Suprapubic skin (tissue), 4 donors: ENCODE data around the gene PPP1CC. TPM values are rescaled to one million over a fixed set of nuclear protein-coding genes. Genes with fewer than 3 reads are reported as not detected.

Source experiments
- DNase-seq, 2 donors: peaks; one replicate each; pipeline ENCODE4 v3.0.0-alpha.2; 2019; ENCODE audit warnings: low spot score in 2 of 2
- H3K27ac ChIP-seq: fragments of 200-600 bp; sonication (generic); one replicate; pipeline ENCODE4 v1.5.1; 2019
- H3K27me3 ChIP-seq: fragments of 200-600 bp; sonication (generic); one replicate; pipeline ENCODE4 v1.5.1; 2019
- H3K36me3 ChIP-seq: fragments of 200-600 bp; sonication (generic); one replicate; pipeline ENCODE4 v1.5.1; 2019
- H3K4me1 ChIP-seq: fragments of 200-600 bp; sonication (generic); one replicate; pipeline ENCODE4 v1.5.1; 2019
- H3K4me3 ChIP-seq: fragments of 200-600 bp; sonication (generic); one replicate; pipeline ENCODE4 v1.5.1; 2019; ENCODE audit warnings: mild to moderate bottlenecking
- H3K9me3 ChIP-seq: fragments of 200-600 bp; sonication (generic); one replicate; pipeline ENCODE4 v1.5.1; 2019
- EP300 ChIP-seq: sonication (generic); formaldehyde crosslinking; IDR thresholded peaks from one replicate; pipeline ENCODE4 v1.6.1; 2017; ENCODE audit warnings: antibody characterized with exemption
- POLR2A ChIP-seq, 2 donors: fragments of 450-650 bp; IDR thresholded peaks; one replicate each; pipeline ENCODE4 v1.6.1; 2017; ENCODE audit warnings: antibody characterized with exemption in 2 of 2, mild to moderate bottlenecking in 2 of 2, moderate library complexity in 2 of 2
- POLR2AphosphoS5 ChIP-seq, 3 donors: sonication (generic); formaldehyde crosslinking; IDR thresholded peaks; one replicate each; pipeline ENCODE4 v1.6.1; 2017; ENCODE audit warnings: antibody characterized with exemption in 3 of 3
- WGBS: methylation state at CpG from one replicate; pipeline ENCODE4 v1.1.5; 2018; 5-methylcytosine and 5-hydroxymethylcytosine counted together
- total RNA-seq, 4 donors: library from RNA; depleted of rRNA; stranded (reverse); fragments of >200 nt; gene quantifications; one replicate each; pipeline ENCODE4 v1.1.0, GENCODE V29; 2016
- TF ChIP-seq, protein P1 (sequence below), 2 donors: fragments of 200-600 bp in 1 of 2; fragments of 450-650 bp in 1 of 2; sonication (generic) in 1 of 2; IDR thresholded peaks; one replicate each; pipeline ENCODE4 v1.5.1; 2016 to 2019; ENCODE audit warnings: antibody characterized with exemption in 2 of 2, mild to moderate bottlenecking in 1 of 2, moderate library complexity in 1 of 2

Gene PPP1CC
- total RNA-seq, 4 donors from 2014 or later = 83.6 to 107 (median 100) TPM

DNA sequence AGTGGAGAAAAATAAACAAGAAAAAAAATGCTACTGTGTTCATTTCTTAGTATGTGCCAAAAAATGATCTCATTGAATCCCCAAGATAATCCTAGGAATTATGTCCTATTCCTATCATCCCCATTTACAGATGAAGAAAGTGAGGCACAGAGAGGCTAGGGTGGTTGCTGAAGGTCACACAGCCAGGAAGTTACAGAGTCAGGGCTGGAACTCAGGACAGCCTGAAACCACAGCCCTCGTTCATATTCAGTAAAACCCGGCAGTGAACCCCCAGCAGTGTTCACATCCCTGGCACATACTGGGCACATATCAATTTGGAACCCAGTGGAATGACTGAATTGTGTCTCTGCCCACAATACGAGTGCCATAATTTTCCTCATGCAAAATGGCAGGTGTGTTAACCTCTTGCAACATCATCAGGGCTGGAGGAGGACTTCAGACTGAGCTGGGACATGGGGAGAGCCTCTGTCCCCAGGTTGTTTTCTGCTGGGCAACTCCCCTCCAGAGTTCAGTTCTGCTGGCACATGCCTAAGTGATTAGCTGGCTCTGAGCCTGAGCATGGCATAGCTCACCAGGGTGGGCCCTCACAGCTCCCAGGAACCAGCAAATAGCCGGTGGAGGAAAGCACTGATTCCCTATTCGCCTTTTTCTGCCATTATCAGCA is 2.0 kb upstream of the PPP1CC start:
- TF ChIP-seq EP300 (no peak), POLR2AphosphoS5 (IDR thresholded peaks at IDR 0.05) (no peak), POLR2A (IDR thresholded peaks at IDR 0.05) (no peak)
- TF ChIP-seq, protein P1, sequence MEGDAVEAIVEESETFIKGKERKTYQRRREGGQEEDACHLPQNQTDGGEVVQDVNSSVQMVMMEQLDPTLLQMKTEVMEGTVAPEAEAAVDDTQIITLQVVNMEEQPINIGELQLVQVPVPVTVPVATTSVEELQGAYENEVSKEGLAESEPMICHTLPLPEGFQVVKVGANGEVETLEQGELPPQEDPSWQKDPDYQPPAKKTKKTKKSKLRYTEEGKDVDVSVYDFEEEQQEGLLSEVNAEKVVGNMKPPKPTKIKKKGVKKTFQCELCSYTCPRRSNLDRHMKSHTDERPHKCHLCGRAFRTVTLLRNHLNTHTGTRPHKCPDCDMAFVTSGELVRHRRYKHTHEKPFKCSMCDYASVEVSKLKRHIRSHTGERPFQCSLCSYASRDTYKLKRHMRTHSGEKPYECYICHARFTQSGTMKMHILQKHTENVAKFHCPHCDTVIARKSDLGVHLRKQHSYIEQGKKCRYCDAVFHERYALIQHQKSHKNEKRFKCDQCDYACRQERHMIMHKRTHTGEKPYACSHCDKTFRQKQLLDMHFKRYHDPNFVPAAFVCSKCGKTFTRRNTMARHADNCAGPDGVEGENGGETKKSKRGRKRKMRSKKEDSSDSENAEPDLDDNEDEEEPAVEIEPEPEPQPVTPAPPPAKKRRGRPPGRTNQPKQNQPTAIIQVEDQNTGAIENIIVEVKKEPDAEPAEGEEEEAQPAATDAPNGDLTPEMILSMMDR (IDR thresholded peaks at IDR 0.05) = no peak
- Histone ChIP-seq H3K4me3 (no peak overlapping the region), H3K9me3 (no peaks in the 10 kb centered on the region), H3K27ac (peak overlapping the region; percentile 21), H3K4me1 (peaks cover 38% of the 10 kb centered on the region), H3K27me3 (no peaks in the 10 kb centered on the region), H3K36me3 (no peaks in the 10 kb centered on the region)
- WGBS = 46% methylated on average over 5 of the region's 5 CpGs
- DNase-seq = no peak

DNA sequence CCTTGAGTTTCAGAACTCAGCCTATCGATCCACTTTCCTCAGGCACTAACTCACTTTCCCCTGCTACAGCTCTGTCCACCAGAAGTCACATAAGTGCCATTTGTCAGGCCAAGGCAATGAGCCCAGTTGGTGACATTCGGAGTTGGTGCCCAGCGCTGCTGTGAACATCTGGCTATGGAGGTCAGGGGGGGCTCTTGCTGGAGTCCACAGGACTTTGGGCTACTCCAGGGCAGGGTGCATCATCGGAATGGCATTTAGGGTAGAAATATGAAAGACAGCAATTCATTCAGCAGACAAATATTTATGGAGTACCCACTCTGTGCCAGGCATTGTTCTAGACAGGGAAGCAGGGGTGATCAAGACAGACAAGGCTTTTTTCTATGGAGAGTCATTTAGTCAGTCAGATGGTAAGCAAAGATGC is 1.5 kb upstream of the PPP1CC start:
- DNase-seq = no peak
- peak overlapping the region; percentile 86 for H3K4me3 ChIP-seq
- 52% methylated on average over 4 of the region's 4 CpGs for WGBS
- TF ChIP-seq EP300 (no peak), POLR2AphosphoS5 (IDR thresholded peaks at IDR 0.05) (no peak), POLR2A (IDR thresholded peaks at IDR 0.05) (no peak)
- TF ChIP-seq, protein P1 (IDR thresholded peaks at IDR 0.05) = no peak
- H3K4me1 ChIP-seq = peaks cover 44% of the 10 kb centered on the region
- no peaks in the 10 kb centered on the region for H3K9me3 ChIP-seq
- H3K27ac ChIP-seq = peak overlapping the region; percentile 90
- no peaks in the 10 kb centered on the region for H3K36me3 ChIP-seq
- H3K27me3 ChIP-seq = no peaks in the 10 kb centered on the region

DNA sequence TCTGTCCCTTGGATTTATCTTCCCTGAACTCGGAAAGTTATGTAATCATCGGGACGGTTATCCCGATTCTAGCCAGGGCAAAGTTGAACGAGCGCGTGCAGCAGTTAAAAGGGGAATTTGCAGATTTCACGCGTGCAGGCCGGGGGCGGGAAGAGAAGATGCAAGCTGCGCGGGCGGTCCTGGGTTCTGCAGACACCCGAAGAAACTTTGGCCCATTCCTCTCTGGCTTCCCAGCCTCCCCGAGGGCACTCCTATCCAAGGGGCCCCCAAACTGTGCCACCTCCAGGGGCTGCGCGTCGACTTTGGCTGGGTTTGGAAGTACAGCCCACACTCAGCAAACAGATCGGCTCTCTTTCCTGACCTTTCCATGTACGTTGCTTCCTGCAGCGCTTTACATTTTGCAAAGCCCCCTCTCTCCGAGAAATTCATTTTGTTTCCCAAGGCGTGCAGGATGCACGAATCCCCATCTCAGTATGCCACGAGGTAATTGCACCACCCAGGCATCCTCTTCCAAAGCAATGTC is 941 bp upstream of the PPP1CC start:
- H3K9me3 ChIP-seq = no peaks in the 10 kb centered on the region
- H3K4me1 ChIP-seq = peaks cover 49% of the 10 kb centered on the region
- no peaks in the 10 kb centered on the region for H3K36me3 ChIP-seq
- H3K27ac ChIP-seq = peak overlapping the region; percentile 90
- no peaks in the 10 kb centered on the region for H3K27me3 ChIP-seq
- 23% methylated on average over 18 of the region's 26 CpGs for WGBS
- H3K4me3 ChIP-seq = peak overlapping the region; percentile 86
- TF ChIP-seq, protein P1 (IDR thresholded peaks at IDR 0.05) = no peak
- TF ChIP-seq EP300 = no peak
- DNase-seq = peak in 1 of 2 donors; percentile 69

DNA sequence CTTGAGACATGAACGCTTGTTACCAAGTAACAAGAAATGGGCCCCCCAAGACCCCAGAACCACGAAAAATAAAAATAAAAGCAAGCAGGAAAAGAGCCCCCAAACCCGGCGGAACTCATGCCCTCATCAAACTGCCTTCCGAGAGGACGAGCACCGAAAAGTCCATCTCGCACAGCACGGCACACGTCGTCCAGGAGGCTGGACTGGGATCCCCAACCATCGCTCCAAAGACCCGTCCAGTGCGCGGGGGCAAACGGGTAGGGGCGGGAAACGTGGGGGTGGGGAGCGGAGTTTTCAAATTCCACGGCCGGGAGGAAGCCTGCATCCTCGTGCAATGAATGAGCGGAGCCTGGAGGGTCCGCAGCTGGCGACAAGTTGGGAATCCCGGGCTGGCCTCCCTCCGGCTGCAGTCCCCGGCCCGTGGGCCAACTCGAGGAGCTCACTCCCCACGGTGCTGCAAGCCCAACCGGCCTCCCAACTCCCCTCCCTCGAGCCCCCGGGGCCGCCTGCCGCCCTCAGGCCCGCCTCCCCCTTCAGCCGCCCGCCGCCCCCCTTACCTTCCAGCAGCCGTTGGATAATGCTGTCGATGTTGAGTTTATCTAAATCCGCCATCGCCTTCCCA is 484 bp downstream of the PPP1CC start:
- H3K9me3 ChIP-seq = no peaks in the 10 kb centered on the region
- H3K27ac ChIP-seq = peak overlapping the region; percentile 90
- H3K4me1 ChIP-seq = peaks cover 59% of the 10 kb centered on the region
- 0% methylated on average over 32 of the region's 44 CpGs for WGBS
- no peaks in the 10 kb centered on the region for H3K27me3 ChIP-seq
- TF ChIP-seq EP300 (no peak), POLR2AphosphoS5 (IDR thresholded peaks at IDR 0.05) (no peak), POLR2A (IDR thresholded peaks at IDR 0.05) (no peak)
- TF ChIP-seq, protein P1 (IDR thresholded peaks at IDR 0.05) = no peak
- DNase-seq = peak in 1 of 2 donors; percentile 81
- H3K4me3 ChIP-seq = peak overlapping the region; percentile 86
- no peaks in the 10 kb centered on the region for H3K36me3 ChIP-seq

DNA sequence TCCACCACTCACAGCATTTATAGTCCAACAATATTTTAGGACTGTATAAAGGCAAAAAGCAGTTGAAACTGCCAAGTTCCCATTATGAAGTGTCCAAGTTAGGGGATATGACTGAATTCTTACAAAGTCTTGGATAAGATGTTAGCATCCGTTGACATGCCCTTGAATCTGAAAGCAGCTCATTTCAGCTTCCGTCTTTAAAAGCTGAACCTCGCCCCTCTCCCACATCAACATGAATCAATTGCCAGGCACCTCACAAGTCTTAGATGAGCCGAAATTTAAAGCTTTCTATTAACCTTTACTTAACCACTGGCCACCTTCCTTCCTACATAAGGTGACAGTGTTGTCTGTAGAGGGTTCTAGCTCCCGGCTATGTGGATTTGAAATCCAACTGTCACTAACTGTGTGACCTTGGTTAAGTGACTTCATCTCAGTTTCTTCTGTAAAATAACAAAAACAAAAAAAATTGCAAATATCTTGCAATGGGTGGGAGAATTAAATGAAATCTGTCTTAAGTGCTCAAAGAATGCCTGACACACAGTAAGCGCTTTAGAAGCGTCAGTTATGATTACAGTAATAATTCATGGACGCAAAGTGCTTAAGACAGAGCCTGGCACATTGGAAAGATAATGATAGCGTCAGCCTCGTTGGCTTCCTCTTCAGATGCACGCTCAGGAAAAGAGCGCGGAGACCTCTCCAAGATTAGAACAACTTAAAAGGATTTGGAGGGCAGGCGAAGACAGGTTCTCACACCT is 1.2 kb downstream of the PPP1CC start:
- Histone ChIP-seq H3K9me3 (no peaks in the 10 kb centered on the region), H3K27me3 (no peaks in the 10 kb centered on the region), H3K4me3 (peak overlapping the region; percentile 86), H3K36me3 (no peaks in the 10 kb centered on the region), H3K27ac (peak overlapping the region; percentile 90), H3K4me1 (peaks cover 59% of the 10 kb centered on the region)
- TF ChIP-seq, protein P1 (IDR thresholded peaks at IDR 0.05) = no peak
- no peak for TF ChIP-seq POLR2AphosphoS5 (IDR thresholded peaks at IDR 0.05)
- TF ChIP-seq POLR2A (IDR thresholded peaks at IDR 0.05) = no peak
- TF ChIP-seq EP300 = no peak
- 1% methylated on average over 14 of the region's 14 CpGs for WGBS
- no peak for DNase-seq
